ENCODE results near the gene MROH7.

- TF ChIP-seq TBL1XR1 (IDR thresholded peaks at IDR 0.05; ENCODE audit: borderline replicate concordance, low read length, partially characterized antibody) (no peak), FOXK2 (IDR thresholded peaks at IDR 0.05) (no peak), POLR2AphosphoS5 (IDR thresholded peaks at IDR 0.05; ENCODE audit: low read depth, low read length) (no peak), ZNF274 (CRISPR knock-in tag; IDR thresholded peaks at IDR 0.05) (no peak), ZNF317 (CRISPR knock-in tag; IDR thresholded peaks at IDR 0.05) (no peak), AGO2 (optimal IDR thresholded peaks at IDR 0.05; ENCODE audit: low read depth, low read length) (no peak)
Observed at GRCh38 chr1:54745274-54745673, 103.7 kb downstream of the MROH7 start.

Measured in HepG2 (cell line).